GM23248 (cell line): ENCODE data around the gene RAB37.

ENCODE experiments used
- EZH2 ChIP-seq: fragments of 200-600 bp; sonication (generic); IDR thresholded peaks from 2 replicates; pipeline ENCODE4 v1.6.1; 2018; ENCODE audit warnings: antibody characterized with exemption, mild to moderate bottlenecking; ENCODE audit not compliant: insufficient read depth, poor library complexity, severe bottlenecking
- EZH2phosphoT487 ChIP-seq: fragments of 200-600 bp; sonication (generic); IDR thresholded peaks from 2 replicates; pipeline ENCODE4 v1.6.1; 2018; ENCODE audit warnings: antibody characterized with exemption, moderate library complexity, mild to moderate bottlenecking, low read depth; ENCODE audit not compliant: insufficient read depth

DNA sequence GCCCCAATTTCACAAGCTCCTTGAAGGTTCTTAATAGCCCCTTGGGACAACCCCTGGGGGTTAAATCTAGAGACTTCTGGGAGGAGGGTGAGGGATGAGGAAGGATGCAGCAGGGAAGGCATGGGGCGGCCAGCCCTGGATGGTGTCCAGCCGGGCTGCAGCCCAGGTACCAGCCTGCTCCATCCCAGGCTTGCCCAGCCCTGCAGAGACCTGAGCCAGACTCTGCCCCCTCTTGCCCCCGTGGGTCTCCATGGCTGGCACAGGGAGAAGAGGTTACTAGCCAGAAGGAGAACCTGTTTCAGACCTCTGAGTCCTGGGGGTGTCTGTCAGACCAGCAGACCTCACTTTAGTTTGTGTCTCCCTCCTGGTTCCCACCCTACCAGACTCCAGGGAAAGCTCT lies 19.8 kb downstream of the RAB37 start:
- TF ChIP-seq EZH2: no peak
- TF ChIP-seq EZH2phosphoT487: no peak
